Stimulated activated naive CD4-positive, alpha-beta T cell (primary cell): ENCODE data around the gene APELA.
"Not testable (repeated sequence)": the region's sequence is repeated elsewhere in the genome, so short reads cannot be mapped to it uniquely, and the experiment has no call there.

Experiments
- DNase-seq, 6 experiments: peaks; one replicate each; lab custom pipeline; 2025; lab: John Stamatoyannopoulos, UW

The APELA gene

DNA sequence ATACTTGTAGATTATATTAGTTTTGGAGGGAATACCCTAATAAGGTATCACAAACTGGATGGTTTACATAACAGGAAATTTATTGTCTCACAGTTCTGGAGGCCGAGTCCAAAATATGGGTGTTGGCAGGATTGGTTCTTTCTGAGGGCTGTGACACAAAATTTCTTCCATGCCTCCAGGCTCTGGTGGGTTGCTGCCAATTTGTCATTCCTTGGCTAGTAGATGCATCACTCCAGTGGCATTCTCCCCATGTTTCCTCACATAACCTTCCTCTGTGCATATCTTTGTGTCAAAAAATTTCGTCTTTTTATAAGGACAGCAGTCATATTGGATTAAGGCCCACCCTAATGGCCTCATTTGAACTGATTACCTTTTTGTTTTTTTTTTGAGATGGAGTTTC lies 49.3 kb downstream of the APELA start:
- no peak for DNase-seq

DNA sequence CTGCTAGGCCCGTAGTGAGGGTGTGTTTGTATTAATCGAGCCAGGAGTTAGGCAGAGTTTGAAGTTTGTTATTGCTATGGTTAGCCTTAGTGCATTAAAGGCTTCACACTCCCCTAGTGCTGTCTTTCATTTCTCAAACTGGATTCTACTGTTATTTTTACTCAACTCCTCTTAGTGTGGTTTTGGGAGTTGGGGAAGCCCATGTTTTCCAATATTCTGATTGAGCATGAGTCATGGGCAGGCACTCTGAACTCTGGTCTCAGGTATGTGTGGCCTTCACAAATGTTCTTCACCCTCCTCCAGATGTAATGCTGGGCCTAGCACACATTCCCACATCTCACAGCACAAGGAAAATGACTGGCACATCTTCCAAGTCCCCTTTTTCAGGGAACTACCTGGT lies 50.1 kb downstream of the APELA start:
- DNase-seq = not testable (repeated sequence)

DNA sequence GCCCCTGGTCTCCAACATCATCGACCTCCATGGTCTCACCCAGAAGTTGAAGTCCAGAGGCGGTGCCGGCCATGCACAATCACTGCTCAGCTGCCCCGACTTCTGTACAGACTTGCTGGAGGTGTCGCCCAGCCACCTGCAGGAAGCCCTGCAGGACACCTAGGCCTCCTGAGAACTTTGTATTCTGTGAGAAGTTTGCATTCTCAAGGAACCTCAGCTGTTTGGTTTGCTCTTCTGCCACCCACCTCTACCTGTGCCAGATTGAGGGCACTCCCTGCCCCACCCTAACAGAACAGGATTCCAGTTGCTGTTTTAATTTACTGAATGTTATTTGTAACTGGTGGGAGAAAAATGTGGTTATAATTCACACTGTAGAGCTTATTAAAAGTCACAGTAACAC lies 53.7 kb downstream of the APELA start:
- DNase-seq = no peak

DNA sequence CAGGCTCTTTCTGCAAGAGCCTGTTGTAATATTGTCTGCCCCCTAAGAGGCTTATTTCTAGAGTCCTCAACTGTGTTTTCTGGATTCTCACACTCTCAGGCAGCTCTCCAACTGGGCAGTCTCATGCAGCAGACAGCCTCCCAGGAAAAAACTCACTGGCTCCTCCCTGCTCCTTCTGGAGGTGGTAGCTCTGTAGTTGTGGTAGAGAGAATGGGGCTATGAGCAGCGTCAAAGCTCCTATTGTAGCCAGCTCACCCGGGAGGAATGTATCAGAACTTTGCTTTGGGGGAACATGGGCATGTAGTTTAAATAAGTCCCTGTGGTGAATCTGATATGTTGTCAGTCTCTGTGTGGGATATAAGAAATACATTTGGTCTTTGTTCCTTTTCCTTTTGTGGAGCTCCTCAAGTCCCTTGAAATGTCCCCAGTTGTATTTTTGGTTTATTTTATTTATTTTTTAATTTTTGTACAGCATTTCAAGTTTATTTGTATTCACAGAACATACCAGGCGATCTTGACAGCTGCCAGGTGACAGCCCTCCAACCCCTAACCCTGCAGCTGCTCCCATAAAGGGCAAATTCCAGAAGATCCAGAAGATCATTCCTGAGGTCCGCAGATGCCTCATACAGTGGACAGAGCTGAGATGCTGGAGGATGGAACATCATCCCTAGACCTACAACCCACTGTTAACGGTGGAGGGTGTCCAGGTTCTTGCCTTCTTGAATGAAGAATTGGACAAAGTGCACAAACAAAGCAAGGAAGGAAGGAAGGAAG lies 54.8 kb downstream of the APELA start:
- no peak for DNase-seq

DNA sequence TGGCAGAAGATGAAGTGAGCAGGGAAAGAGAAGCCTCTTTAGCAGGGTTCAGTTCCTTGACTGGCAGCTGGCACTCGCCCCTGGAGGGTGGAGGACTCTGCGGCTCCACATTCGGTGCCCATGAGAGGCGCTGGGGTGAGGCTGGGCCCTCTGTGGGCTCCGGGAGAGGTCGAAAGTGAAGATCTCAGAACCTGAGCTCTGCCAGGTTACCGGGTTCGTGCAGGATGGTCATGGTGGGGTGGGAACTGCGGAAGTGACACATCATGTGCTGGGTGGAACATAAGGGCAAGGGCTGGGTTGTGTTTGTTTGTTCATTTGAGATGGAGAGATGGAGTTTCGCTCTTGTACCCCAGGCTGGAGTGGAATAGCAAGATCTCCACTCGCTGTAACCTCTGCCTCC lies 56.3 kb downstream of the APELA start:
- no peak for DNase-seq

DNA sequence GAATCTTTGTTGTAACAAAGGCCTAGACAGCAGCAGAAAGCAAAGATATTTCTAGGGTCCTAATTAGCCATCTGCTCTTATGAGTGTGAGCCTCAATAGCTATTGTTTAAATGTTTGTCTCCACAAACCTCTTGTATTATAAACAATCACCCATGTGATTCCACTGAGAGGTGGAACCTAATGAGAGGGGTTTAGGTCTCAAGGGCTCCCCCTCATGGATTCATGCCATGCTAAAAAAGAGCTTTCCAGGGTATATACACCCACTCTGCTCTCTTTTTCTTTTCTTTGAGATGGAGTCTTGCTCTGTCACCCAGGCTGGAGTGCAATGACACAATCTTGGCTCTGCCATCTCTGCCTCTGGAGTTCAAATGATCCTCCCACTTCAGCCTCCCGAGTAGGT lies 58.4 kb downstream of the APELA start:
- DNase-seq = no peak

DNA sequence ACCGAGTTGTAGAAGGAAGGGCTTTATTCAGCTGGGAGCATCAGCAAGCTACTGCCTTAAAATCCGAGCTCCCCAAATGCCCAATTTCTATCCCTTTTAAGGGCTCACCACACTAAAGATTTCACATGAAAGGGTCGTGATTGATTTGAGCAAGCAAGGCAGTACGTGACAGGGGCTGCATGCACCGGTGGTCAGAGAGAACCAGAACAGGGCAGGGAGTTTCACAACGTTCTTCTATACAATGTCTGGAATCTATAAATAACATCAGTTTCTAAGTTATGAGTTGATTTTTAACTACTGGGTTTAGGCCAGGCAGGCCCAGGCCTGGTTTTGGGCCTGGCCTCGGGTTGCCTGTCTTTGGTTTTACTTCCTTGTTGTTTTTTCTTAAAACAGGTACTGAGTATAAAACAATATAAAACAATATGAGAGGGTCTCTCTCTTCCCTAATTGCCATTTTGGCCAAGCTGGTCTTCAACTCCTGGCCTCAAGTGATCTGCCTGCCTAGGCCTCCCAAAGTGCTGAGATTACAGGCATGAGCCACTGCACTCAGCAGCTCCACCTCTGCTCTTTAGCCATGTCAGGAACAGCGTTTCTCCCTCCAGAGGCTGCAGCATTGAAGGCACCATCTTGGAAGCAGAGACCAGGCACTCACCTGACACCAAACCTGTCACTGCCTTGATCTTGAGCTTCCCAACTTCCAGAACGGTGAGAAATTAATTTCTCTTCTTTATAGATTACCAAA lies 59.1 kb downstream of the APELA start:
- DNase-seq = not testable (repeated sequence)

DNA sequence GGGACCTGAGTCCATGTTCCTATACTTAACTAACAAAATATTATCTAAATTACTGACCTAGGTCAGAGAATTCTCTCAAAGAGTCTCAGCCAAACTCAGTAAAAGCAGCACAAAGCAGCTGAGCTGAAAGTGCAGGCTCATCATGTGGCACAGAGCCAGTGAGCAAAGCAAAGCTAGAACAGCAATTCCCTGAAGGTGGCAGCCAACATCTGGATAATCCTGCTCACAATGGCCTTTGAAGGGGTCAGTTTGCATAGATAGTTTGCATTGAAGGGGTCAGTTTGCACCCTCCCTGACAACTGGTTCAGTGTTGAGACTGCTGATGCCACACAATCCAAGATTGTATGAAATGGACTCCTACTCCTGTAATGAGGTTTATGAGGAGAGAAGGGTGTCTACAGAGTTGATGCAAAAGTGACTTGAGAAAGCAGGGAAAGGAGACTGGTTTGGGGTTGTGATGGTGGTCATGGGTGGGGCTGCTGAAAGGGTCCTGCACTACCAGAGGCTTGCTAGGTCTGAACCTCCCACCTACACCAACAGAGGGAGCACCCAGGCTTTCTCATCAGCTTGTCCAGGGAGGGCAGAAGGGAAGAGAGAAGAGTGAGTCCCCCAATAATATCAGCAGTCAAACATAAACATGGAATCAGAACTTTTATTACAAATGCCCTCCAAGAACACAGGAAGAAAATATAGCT lies 60.7 kb downstream of the APELA start:
- no peak for DNase-seq

DNA sequence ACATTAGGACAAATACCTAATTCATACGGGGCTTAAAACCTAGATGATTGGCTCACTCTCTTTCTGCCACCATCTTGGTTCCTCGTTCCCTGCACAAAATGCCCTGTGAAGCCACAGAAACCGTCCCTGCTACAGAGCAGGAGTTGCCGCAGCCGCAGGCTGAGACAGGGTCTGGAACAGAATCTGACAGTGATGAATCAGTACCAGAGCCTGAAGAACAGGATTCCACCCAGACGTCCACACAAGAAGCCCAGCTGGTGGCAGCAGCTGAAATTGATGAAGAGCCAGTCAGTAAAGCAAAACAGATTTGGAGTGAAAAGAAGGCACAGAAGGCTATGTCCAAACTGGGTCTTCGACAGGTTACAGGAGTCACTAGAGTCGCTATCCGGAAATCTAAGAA lies 66.2 kb downstream of the APELA start:
- no peak for DNase-seq

DNA sequence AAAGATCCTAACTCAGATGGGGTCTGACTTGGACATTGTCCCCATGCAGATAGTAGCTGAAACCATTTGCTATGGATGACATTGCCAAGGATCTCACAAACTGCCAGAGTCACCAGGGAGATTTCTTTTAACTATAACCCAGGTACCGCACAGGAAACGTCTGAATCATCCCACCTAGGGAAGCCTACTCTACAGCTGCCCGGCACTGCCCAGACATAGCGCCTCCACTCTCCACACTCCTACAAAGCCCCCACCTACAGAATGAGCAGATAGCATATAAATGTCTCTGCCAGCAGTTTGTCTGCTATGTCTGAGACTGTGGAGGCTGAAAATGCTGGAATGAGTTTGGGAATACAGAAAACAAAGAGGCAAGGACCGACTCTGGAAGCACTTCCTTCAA lies 68.2 kb downstream of the APELA start:
- DNase-seq = no peak

DNA sequence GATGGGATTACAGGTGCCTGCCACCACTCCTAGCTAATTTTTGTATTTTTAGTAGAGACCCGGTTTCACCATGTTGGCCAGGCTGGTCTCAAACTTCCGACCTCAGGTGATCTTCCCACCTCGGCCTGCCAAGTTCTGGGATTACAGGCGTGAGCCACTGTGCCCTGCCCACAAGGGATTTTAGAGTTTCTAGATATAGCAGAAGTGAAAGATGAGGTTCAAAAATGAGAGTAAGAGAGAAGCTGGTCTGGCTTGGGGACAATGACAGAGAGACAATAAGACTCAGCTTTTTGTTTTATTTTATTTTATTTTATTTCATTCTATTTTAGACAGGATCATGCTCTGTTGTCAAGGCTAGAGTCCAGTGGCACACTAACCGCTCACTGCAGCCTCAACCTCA lies 69.8 kb downstream of the APELA start:
- no peak for DNase-seq
